Panc1 (cell line): ENCODE results near the gene NDNF. TPM values are rescaled to one million over a fixed set of nuclear protein-coding genes. Genes with fewer than 3 reads are reported as not detected.

Experiments used
- ATAC-seq: fragments of 200-7000 bp; cut with Tn5 transposase; 2 replicates; pipeline ENCODE4 v1.9.1; 2020; ENCODE audit warnings: mild to moderate bottlenecking, moderate library complexity
- BruUV-seq: library from RNA; stranded (reverse); fragments of 400-500 nt; replicated peaks from 2 replicates; lab custom pipeline; 2021; lab: Mats Ljungman, UMichigan
- CTCF ChIA-PET: fragments of 300-600 bp; sonication (Branson Sonifier 250); formaldehyde crosslinking; loops from one replicate; lab custom pipeline; 2022; ENCODE audit warnings: antibody characterized with exemption; lab: Charles Lee
- POLR2A ChIA-PET: fragments of 300-600 bp; sonication (Branson Sonifier 250); formaldehyde crosslinking; loops from one replicate; lab custom pipeline; 2022; ENCODE audit warnings: antibody characterized with exemption; lab: Charles Lee
- DNase-seq: peaks from one replicate; pipeline ENCODE4 v3.0.0-alpha.2; 2010; ENCODE audit warnings: low read depth, low spot score
- H3K27ac ChIP-seq: 2 replicates; pipeline ENCODE4 v1.5.1; 2011; ENCODE audit warnings: mild to moderate bottlenecking, low read length, inconsistent platforms
- H3K27me3 ChIP-seq: fragments of 200-500 bp; sonication (Bioruptor generic); 2 replicates; pipeline ENCODE4 v1.6.0; 2014; ENCODE audit warnings: low read length, inconsistent platforms; ENCODE audit not compliant: control insufficient read depth, insufficient read depth
- H3K36me3 ChIP-seq: fragments of 200-500 bp; sonication (Bioruptor generic); 2 replicates; pipeline ENCODE4 v1.5.1; 2014; ENCODE audit warnings: inconsistent platforms, mild to moderate bottlenecking, low read length, moderate library complexity; ENCODE audit not compliant: control insufficient read depth, insufficient read depth
- H3K4me1 ChIP-seq: 2 replicates; pipeline ENCODE4 v1.5.1; 2011; ENCODE audit warnings: inconsistent platforms, mild to moderate bottlenecking, low read length, moderate library complexity; ENCODE audit not compliant: control insufficient read depth, insufficient read depth
- H3K4me3 ChIP-seq, 2 experiments: 2 replicates each; pipeline ENCODE4 v1.5.1; 2011 to 2012; ENCODE audit warnings: low read depth in 2 of 2, low read length in 2 of 2, mild to moderate bottlenecking in 2 of 2, inconsistent platforms in 1 of 2, moderate library complexity in 1 of 2
- H3K9me3 ChIP-seq: fragments of 200-500 bp; sonication (Bioruptor generic); 2 replicates; pipeline ENCODE4 v1.5.1; 2014; ENCODE audit warnings: low read depth, mild to moderate bottlenecking, inconsistent platforms, low read length, moderate library complexity; ENCODE audit not compliant: control insufficient read depth, insufficient read depth
- CTCF ChIP-seq: fragments of 450-650 bp; IDR thresholded peaks from 2 replicates; pipeline ENCODE4 v1.5.1; 2017; ENCODE audit warnings: mild to moderate bottlenecking
- POLR2AphosphoS5 ChIP-seq: IDR thresholded peaks from 2 replicates; pipeline ENCODE4 v1.6.1; 2012; ENCODE audit warnings: mild to moderate bottlenecking, low read depth, low read length, moderate library complexity
- REST ChIP-seq, 2 experiments: IDR thresholded peaks; 2 replicates each; pipeline ENCODE4 v1.6.1; 2011 to 2012; ENCODE audit warnings: low read depth in 2 of 2, control low read depth in 1 of 2, low read length in 1 of 2, mild to moderate bottlenecking in 1 of 2, moderate library complexity in 1 of 2; ENCODE audit not compliant: insufficient read depth in 1 of 2
- SIN3A ChIP-seq: IDR thresholded peaks from 2 replicates; pipeline ENCODE4 v1.6.1; 2012; ENCODE audit warnings: low read depth, mild to moderate bottlenecking, low read length, moderate library complexity, borderline replicate concordance; ENCODE audit not compliant: insufficient read depth
- TCF7L2 ChIP-seq: IDR thresholded peaks from 2 replicates; pipeline ENCODE4 v1.6.1; 2011; ENCODE audit warnings: mild to moderate bottlenecking, low read depth, low read length, inconsistent platforms
- in situ Hi-C: cut with HindIII; loops from 2 replicates; pipeline ENCODE4 v1.10.0; 2016; ENCODE audit warnings: low sequenced_read_pairs, low pct_unique_long_range_greater_than_20kb
- intact Hi-C: fragments of 100-400 bp; cut with micrococcal nuclease; formaldehyde crosslinking; loops from one replicate; pipeline ENCODE4 v1.10.0; 2022; ENCODE audit not compliant: unreplicated experiment
- total RNA-seq: library from RNA; stranded (reverse); gene quantifications from one replicate; pipeline ENCODE4 v1.2.1, GENCODE V29; 2021; ENCODE audit not compliant: unreplicated experiment

NDNF gene
- total RNA-seq, 1 experiment from 2014 or later: 0.10 TPM

- CTCF ChIA-PET: no interaction called here
- ATAC-seq (no peak), DNase-seq (no peak)
- H3K36me3 ChIP-seq: no peaks in the 10 kb centered on the region
- H3K27ac ChIP-seq: no peak overlapping the region
- H3K4me1 ChIP-seq: no peaks in the 10 kb centered on the region
- in situ Hi-C loops: no loop called here
- no peak overlapping the region for H3K4me3 ChIP-seq
- BruUV-seq: no TSS peak
- POLR2A ChIA-PET: no interaction called here
- intact Hi-C loops: no loop called here
- no peaks in the 10 kb centered on the region for H3K9me3 ChIP-seq
- TF ChIP-seq SIN3A (no peak), CTCF (peak; percentile 20; the same call in 1 of the 2 replicates)
- H3K27me3 ChIP-seq: no peaks in the 10 kb centered on the region
Observed at GRCh38 chr4:121050300-121050699, 22.0 kb downstream of the NDNF start.

- Histone ChIP-seq H3K9me3 (no peaks in the 10 kb centered on the region), H3K4me1 (no peaks in the 10 kb centered on the region), H3K27ac (no peak overlapping the region), H3K4me3 (no peak overlapping the region), H3K27me3 (no peaks in the 10 kb centered on the region), H3K36me3 (no peaks in the 10 kb centered on the region)
- in situ Hi-C loops (no loop called here), intact Hi-C loops (no loop called here)
- ATAC-seq: no peak
- POLR2A ChIA-PET: no interaction called here
- TF ChIP-seq CTCF: no peak
- TF ChIP-seq REST (IDR thresholded peaks at IDR 0.05; ENCODE audit: insufficient read depth in 1 of 2, low read depth in 2 of 2, low read length in 1 of 2): no peak
- TF ChIP-seq POLR2AphosphoS5: no peak
- no peak for TF ChIP-seq TCF7L2
- TF ChIP-seq SIN3A: no peak
- no peak for DNase-seq
- CTCF ChIA-PET: no interaction called here
- BruUV-seq: no TSS peak
Observed at GRCh38 chr4:121049072-121049599, 23.2 kb downstream of the NDNF start.
